ENCODE data around the gene GABPB1.

The GABPB1 gene

GRCh38 chr15:50241684-50242450, 113.1 kb downstream of the GABPB1 start:
- no peak for DNase-seq (ENCODE audit: low spot score)

- DNase-seq (ENCODE audit: low spot score), result no peak
These were observed 116.7 kb downstream of the GABPB1 start for GRCh38 chr15:50238255-50238654.

- no peak for DNase-seq (ENCODE audit: low spot score)
These were observed 118.6 kb downstream of the GABPB1 start for GRCh38 chr15:50236433-50236832.

- DNase-seq (ENCODE audit: low spot score), result no peak
These were observed 119.2 kb downstream of the GABPB1 start for GRCh38 chr15:50235794-50236193.

GRCh38 chr15:50234764-50235163, 120.2 kb downstream of the GABPB1 start:
- no peak for DNase-seq (ENCODE audit: low spot score)

- DNase-seq (ENCODE audit: low spot score), result no peak
These were observed 121.7 kb downstream of the GABPB1 start for GRCh38 chr15:50233192-50233736.

GRCh38 chr15:50232791-50233190, 122.2 kb downstream of the GABPB1 start:
- DNase-seq (ENCODE audit: low spot score), result no peak

GRCh38 chr15:50231761-50232160, 123.2 kb downstream of the GABPB1 start:
- no peak for DNase-seq (ENCODE audit: low spot score)

- DNase-seq (ENCODE audit: low spot score), result no peak
These were observed 125.7 kb downstream of the GABPB1 start for GRCh38 chr15:50229336-50229735.

GRCh38 chr15:50228866-50229265, 126.1 kb downstream of the GABPB1 start:
- no peak for DNase-seq (ENCODE audit: low spot score)

- DNase-seq (ENCODE audit: low spot score), result no peak
These were observed 127.9 kb downstream of the GABPB1 start for GRCh38 chr15:50227076-50227475.

- no peak for DNase-seq (ENCODE audit: low spot score)
These were observed 129.1 kb downstream of the GABPB1 start for GRCh38 chr15:50225938-50226337.
